ENCODE measurements around the gene SLC12A4.

DNA sequence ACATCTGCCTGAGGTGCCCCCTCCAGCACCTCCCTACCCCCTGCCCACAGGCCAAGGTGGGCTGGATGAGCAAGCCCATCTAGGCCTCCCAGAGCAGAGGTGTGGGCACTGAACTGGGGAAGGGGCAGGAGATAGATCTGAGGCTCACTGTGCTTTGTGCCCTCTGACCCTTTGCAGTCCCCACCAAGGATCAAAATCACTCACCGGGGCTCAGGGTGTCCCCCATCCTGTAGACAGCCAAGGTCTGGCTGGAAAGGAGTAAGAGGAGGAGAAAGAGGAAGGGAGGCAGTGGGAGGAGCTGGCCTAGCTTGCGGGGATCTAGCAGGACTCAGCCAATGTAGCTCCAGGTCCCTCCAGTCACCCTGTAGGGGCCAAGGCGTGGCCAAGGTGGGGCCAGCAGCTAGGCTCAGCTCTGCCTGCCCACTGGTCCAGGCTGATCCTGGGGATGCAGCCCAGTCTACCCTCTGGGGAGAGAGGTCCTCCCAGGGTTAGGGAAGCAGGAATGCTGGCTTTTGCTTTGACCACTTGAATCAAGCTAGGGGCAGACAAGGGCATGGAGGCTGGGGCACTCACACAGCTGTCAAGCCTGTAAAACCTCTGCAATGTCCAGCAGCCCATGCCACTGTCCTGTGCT is 1.8 kb downstream of the SLC12A4 start:
- no peak for TF ChIP-seq CTCF (conservative IDR thresholded peaks at IDR 0.05; ENCODE audit: low read depth, low read length)
- no peak for TF ChIP-seq EZH2phosphoT487 (IDR thresholded peaks at IDR 0.05; ENCODE audit: borderline replicate concordance, low read length)

All from PC-3 (cell line).